ENCODE results near the gene ISLR.

DNA sequence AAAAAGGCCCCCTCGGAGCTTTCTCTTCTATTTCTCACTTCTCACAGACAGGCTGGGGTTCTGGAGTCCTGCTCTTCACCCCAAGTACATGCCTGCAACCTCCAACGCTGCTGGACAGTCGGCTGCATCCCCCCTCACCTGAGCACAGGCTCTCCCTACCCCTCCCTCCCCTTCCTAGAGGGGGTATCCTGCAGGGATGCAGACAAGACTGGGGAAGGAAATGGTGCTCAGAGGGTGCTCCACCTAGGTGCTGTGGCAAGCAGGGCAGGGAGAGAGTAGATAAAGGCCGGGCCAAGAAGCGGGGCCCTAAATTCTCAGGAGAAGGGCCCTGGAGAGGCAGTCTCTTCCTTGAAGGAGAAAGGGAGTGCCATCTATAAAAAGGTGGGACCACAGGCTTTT, 36.0 kb downstream of the ISLR start:
- TF ChIP-seq POLR2A (IDR thresholded peaks at IDR 0.05) (no peak), POLR2AphosphoS5 (IDR thresholded peaks at IDR 0.05) (no peak)
- TF ChIP-seq, protein P1, sequence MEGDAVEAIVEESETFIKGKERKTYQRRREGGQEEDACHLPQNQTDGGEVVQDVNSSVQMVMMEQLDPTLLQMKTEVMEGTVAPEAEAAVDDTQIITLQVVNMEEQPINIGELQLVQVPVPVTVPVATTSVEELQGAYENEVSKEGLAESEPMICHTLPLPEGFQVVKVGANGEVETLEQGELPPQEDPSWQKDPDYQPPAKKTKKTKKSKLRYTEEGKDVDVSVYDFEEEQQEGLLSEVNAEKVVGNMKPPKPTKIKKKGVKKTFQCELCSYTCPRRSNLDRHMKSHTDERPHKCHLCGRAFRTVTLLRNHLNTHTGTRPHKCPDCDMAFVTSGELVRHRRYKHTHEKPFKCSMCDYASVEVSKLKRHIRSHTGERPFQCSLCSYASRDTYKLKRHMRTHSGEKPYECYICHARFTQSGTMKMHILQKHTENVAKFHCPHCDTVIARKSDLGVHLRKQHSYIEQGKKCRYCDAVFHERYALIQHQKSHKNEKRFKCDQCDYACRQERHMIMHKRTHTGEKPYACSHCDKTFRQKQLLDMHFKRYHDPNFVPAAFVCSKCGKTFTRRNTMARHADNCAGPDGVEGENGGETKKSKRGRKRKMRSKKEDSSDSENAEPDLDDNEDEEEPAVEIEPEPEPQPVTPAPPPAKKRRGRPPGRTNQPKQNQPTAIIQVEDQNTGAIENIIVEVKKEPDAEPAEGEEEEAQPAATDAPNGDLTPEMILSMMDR (IDR thresholded peaks at IDR 0.05 in 8 of 11, conservative IDR thresholded peaks at IDR 0.05 in 3 of 11): no peak
